Astrocyte (in vitro differentiated cells and primary cell): ENCODE measurements around the gene DDX46. TPM values are rescaled to one million over a fixed set of nuclear protein-coding genes. Genes with fewer than 3 reads are reported as not detected.
"Not testable (repeated sequence)": the region's sequence is repeated elsewhere in the genome, so short reads cannot be mapped to it uniquely, and the experiment has no call there.

Source experiments
- DNase-seq: peaks from one replicate; pipeline ENCODE4 v3.0.0-alpha.2; 2010; ENCODE audit warnings: low read depth
- FAIRE-seq: peaks from 2 replicates; lab custom pipeline; 2011; peaks lifted over from hg19 to GRCh38; lab: Jason Lieb, UNC
- H2AFZ ChIP-seq: 2 replicates; pipeline ENCODE4 v1.6.0; 2012; ENCODE audit warnings: low read depth, low read length, inconsistent platforms
- H3K27ac ChIP-seq: 2 replicates; pipeline ENCODE4 v1.5.1; 2011; ENCODE audit warnings: low read depth, low read length, inconsistent platforms
- H3K27me3 ChIP-seq: 2 replicates; pipeline ENCODE4 v1.6.0; 2011; ENCODE audit warnings: low read length, inconsistent platforms; ENCODE audit not compliant: insufficient read depth
- H3K36me3 ChIP-seq: 2 replicates; pipeline ENCODE4 v1.5.1; 2011; ENCODE audit warnings: low read length, inconsistent platforms; ENCODE audit not compliant: insufficient read depth
- H3K4me1 ChIP-seq: 2 replicates; pipeline ENCODE4 v1.5.1; 2011; ENCODE audit warnings: low read length, inconsistent platforms; ENCODE audit not compliant: insufficient read depth
- H3K4me2 ChIP-seq: 2 replicates; pipeline ENCODE4 v1.6.0; 2012; ENCODE audit warnings: low read length, inconsistent platforms
- H3K4me3 ChIP-seq: 2 replicates; pipeline ENCODE4 v1.5.1; 2011; ENCODE audit warnings: low read depth, mild to moderate bottlenecking, low read length, inconsistent platforms; ENCODE audit not compliant: insufficient read depth
- H3K79me2 ChIP-seq: 2 replicates; pipeline ENCODE4 v1.6.0; 2012; ENCODE audit warnings: mild to moderate bottlenecking, low read length, inconsistent platforms; ENCODE audit not compliant: insufficient read depth
- H3K9ac ChIP-seq: 2 replicates; pipeline ENCODE4 v1.6.0; 2012; ENCODE audit warnings: mild to moderate bottlenecking, low read length, inconsistent platforms
- H3K9me3 ChIP-seq: 2 replicates; pipeline ENCODE4 v1.5.1; 2012; ENCODE audit warnings: low read depth, mild to moderate bottlenecking, low read length, inconsistent platforms; ENCODE audit not compliant: insufficient read depth
- H4K20me1 ChIP-seq: 2 replicates; pipeline ENCODE4 v1.6.0; 2012; ENCODE audit warnings: low read length, inconsistent platforms; ENCODE audit not compliant: insufficient read depth
- H3K27ac Mint-ChIP-seq: one replicate; pipeline ENCODE4 v1.8.0; 2021; ENCODE audit warnings: mild to moderate bottlenecking, mixed read lengths; ENCODE audit not compliant: unreplicated experiment
- H3K27me3 Mint-ChIP-seq: one replicate; pipeline ENCODE4 v1.8.0; 2021; ENCODE audit warnings: low read depth, mixed read lengths; ENCODE audit not compliant: unreplicated experiment
- H3K36me3 Mint-ChIP-seq: one replicate; pipeline ENCODE4 v1.8.0; 2021; ENCODE audit warnings: low read depth, mixed read lengths; ENCODE audit not compliant: unreplicated experiment
- H3K4me1 Mint-ChIP-seq: one replicate; pipeline ENCODE4 v1.8.0; 2021; ENCODE audit warnings: low read depth, mixed read lengths; ENCODE audit not compliant: unreplicated experiment
- H3K4me3 Mint-ChIP-seq: one replicate; pipeline ENCODE4 v1.8.0; 2021; ENCODE audit warnings: mild to moderate bottlenecking, moderate library complexity, mixed read lengths; ENCODE audit not compliant: unreplicated experiment
- H3K9me3 Mint-ChIP-seq: one replicate; pipeline ENCODE4 v1.8.0; 2021; ENCODE audit warnings: mild to moderate bottlenecking, mixed read lengths; ENCODE audit not compliant: unreplicated experiment
- CTCF ChIP-seq: IDR thresholded peaks from 2 replicates; pipeline ENCODE4 v1.5.1; 2011; ENCODE audit warnings: low read depth, mild to moderate bottlenecking, inconsistent platforms, low read length, moderate library complexity; ENCODE audit not compliant: insufficient read depth
- EZH2 ChIP-seq: IDR thresholded peaks from 2 replicates; pipeline ENCODE4 v1.6.1; 2012; ENCODE audit warnings: mild to moderate bottlenecking, low read length, inconsistent platforms; ENCODE audit not compliant: insufficient read depth
- total RNA-seq: library from RNA; stranded (reverse); gene quantifications from 2 replicates; pipeline ENCODE4 v1.2.1, GENCODE V29; 2021

DDX46 gene
- total RNA-seq, 1 donor from 2014 or later, result 43.6 TPM

- no peaks in the 10 kb centered on the region for H3K27me3 ChIP-seq
- peak; percentile 8 for DNase-seq
- H3K36me3 Mint-ChIP-seq, result peaks cover 3% of the 10 kb centered on the region
- no peaks in the 10 kb centered on the region for H3K27me3 Mint-ChIP-seq
- peaks cover 23% of the 10 kb centered on the region for H3K4me1 Mint-ChIP-seq
- peak overlapping the region; percentile 94 for H3K4me3 Mint-ChIP-seq
- TF ChIP-seq EZH2 (no peak), CTCF (no peak)
- FAIRE-seq, result no peak
- no peaks in the 10 kb centered on the region for H3K9me3 ChIP-seq
- H3K4me1 ChIP-seq, result peaks cover 26% of the 10 kb centered on the region
- peak overlapping the region; percentile 92 for H3K27ac Mint-ChIP-seq
- peak overlapping the region; percentile 92 for H3K9ac ChIP-seq
- H3K36me3 ChIP-seq, result peaks cover 4% of the 10 kb centered on the region
- H3K9me3 Mint-ChIP-seq, result no peaks in the 10 kb centered on the region
- H4K20me1 ChIP-seq, result peaks cover 40% of the 10 kb centered on the region
- H2AFZ ChIP-seq, result peak overlapping the region; percentile 4
- peaks cover 55% of the 10 kb centered on the region for H3K79me2 ChIP-seq
- H3K4me2 ChIP-seq, result peak overlapping the region; percentile 85
- peak overlapping the region; percentile 87 for H3K27ac ChIP-seq
- peak overlapping the region; percentile 80 for H3K4me3 ChIP-seq
Measured at GRCh38 chr5:134846641-134846960, 88.0 kb downstream of the DDX46 start.

GRCh38 chr5:134849434-134849933 is 90.9 kb downstream of the DDX46 start:
- H3K36me3 ChIP-seq, result peaks cover 17% of the 10 kb centered on the region
- peaks cover 18% of the 10 kb centered on the region for H3K4me1 ChIP-seq
- H3K4me1 Mint-ChIP-seq, result peaks cover 12% of the 10 kb centered on the region
- H3K9me3 Mint-ChIP-seq, FAIRE-seq, H2AFZ ChIP-seq, H3K9ac ChIP-seq, H3K36me3 Mint-ChIP-seq, H3K27ac ChIP-seq, H3K9me3 ChIP-seq, H3K4me3 ChIP-seq, DNase-seq, H3K27me3 ChIP-seq, H3K27ac Mint-ChIP-seq, H3K27me3 Mint-ChIP-seq: not testable (repeated sequence)
- H3K4me2 ChIP-seq, result peak overlapping the region; percentile 45
- H4K20me1 ChIP-seq, result peaks cover 64% of the 10 kb centered on the region
- H3K79me2 ChIP-seq, result peaks cover 82% of the 10 kb centered on the region
- H3K4me3 Mint-ChIP-seq, result peak overlapping the region; percentile 13

GRCh38 chr5:134851307-134851923 is 92.8 kb downstream of the DDX46 start:
- Mint-ChIP-seq H3K4me3 (peak overlapping the region; percentile 45), H3K27ac (no peak overlapping the region), H3K36me3 (peaks cover 8% of the 10 kb centered on the region), H3K27me3 (no peaks in the 10 kb centered on the region), H3K9me3 (no peaks in the 10 kb centered on the region), H3K4me1 (peaks cover 10% of the 10 kb centered on the region)
- H3K36me3 ChIP-seq, result peaks cover 35% of the 10 kb centered on the region
- H3K27me3 ChIP-seq, result no peaks in the 10 kb centered on the region
- H3K79me2 ChIP-seq, result peaks cover 93% of the 10 kb centered on the region
- peaks cover 78% of the 10 kb centered on the region for H4K20me1 ChIP-seq
- H2AFZ ChIP-seq, result no peak overlapping the region
- H3K4me2 ChIP-seq, result peak overlapping the region; percentile 48
- DNase-seq, result peak; percentile 18
- no peak overlapping the region for H3K9ac ChIP-seq
- TF ChIP-seq CTCF, result peak; percentile 63
- no peak for TF ChIP-seq EZH2
- no peak overlapping the region for H3K4me3 ChIP-seq
- FAIRE-seq, result peak; percentile 26
- H3K27ac ChIP-seq, result peak overlapping the region; percentile 23
- no peaks in the 10 kb centered on the region for H3K9me3 ChIP-seq
- peaks cover 9% of the 10 kb centered on the region for H3K4me1 ChIP-seq

GRCh38 chr5:134856465-134856864 is 97.9 kb downstream of the DDX46 start:
- H3K79me2 ChIP-seq, result peaks cover 65% of the 10 kb centered on the region
- DNase-seq, result not testable (repeated sequence)

More at GRCh38 chr5:134856465-134856864, 97.9 kb downstream of the DDX46 start:
- not testable (repeated sequence) for H2AFZ ChIP-seq, H3K4me3 ChIP-seq, H3K27ac Mint-ChIP-seq, H3K9me3 ChIP-seq, H3K9ac ChIP-seq, H3K4me1 ChIP-seq, FAIRE-seq, H3K4me2 ChIP-seq, H3K4me1 Mint-ChIP-seq, H3K36me3 Mint-ChIP-seq, H3K4me3 Mint-ChIP-seq, H3K9me3 Mint-ChIP-seq, H3K27ac ChIP-seq, H3K27me3 ChIP-seq, H3K27me3 Mint-ChIP-seq
- H3K36me3 ChIP-seq, result peaks cover 53% of the 10 kb centered on the region
- peaks cover 63% of the 10 kb centered on the region for H4K20me1 ChIP-seq
